NCI-H2227 (cell line): ENCODE results near the gene DLGAP1.
"Not testable (repeated sequence)": the region's sequence is repeated elsewhere in the genome, so short reads cannot be mapped to it uniquely, and the experiment has no call there.

Experiments used
- DNase-seq: peaks from one replicate; lab custom pipeline; 2025; ENCODE audit not compliant: unreplicated experiment; lab: John Stamatoyannopoulos, UW

The DLGAP1 gene

GRCh38 chr18:3616142-3616541 lies 839.0 kb downstream of the DLGAP1 start:
- no peak for DNase-seq

- no peak for DNase-seq
Measured at GRCh38 chr18:3615374-3615985, 839.6 kb downstream of the DLGAP1 start.

GRCh38 chr18:3612315-3612714 lies 842.8 kb downstream of the DLGAP1 start:
- DNase-seq: no peak

- DNase-seq: no peak
Measured at GRCh38 chr18:3611313-3612090, 843.6 kb downstream of the DLGAP1 start.

- no peak for DNase-seq
Measured at GRCh38 chr18:3610813-3611212, 844.3 kb downstream of the DLGAP1 start.

- no peak for DNase-seq
Measured at GRCh38 chr18:3610188-3610708, 844.9 kb downstream of the DLGAP1 start.

- no peak for DNase-seq
Measured at GRCh38 chr18:3608488-3608887, 846.6 kb downstream of the DLGAP1 start.

GRCh38 chr18:3608099-3608453 lies 847.0 kb downstream of the DLGAP1 start:
- DNase-seq: not testable (repeated sequence)

GRCh38 chr18:3607309-3608098 lies 847.6 kb downstream of the DLGAP1 start:
- DNase-seq: no peak

- DNase-seq: not testable (repeated sequence)
Measured at GRCh38 chr18:3606863-3607262, 848.2 kb downstream of the DLGAP1 start.

GRCh38 chr18:3605954-3606443 lies 849.1 kb downstream of the DLGAP1 start:
- no peak for DNase-seq

GRCh38 chr18:3605486-3605952 lies 849.6 kb downstream of the DLGAP1 start:
- no peak for DNase-seq

- no peak for DNase-seq
Measured at GRCh38 chr18:3604498-3605408, 850.4 kb downstream of the DLGAP1 start.

GRCh38 chr18:3604235-3604497 lies 850.9 kb downstream of the DLGAP1 start:
- no peak for DNase-seq

GRCh38 chr18:3603421-3604234 lies 851.5 kb downstream of the DLGAP1 start:
- no peak for DNase-seq

- DNase-seq: not testable (repeated sequence)
Measured at GRCh38 chr18:3601106-3601755, 853.9 kb downstream of the DLGAP1 start.

- DNase-seq: no peak
Measured at GRCh38 chr18:3599861-3600260, 855.2 kb downstream of the DLGAP1 start.

GRCh38 chr18:3599195-3599594 lies 855.9 kb downstream of the DLGAP1 start:
- no peak for DNase-seq

- no peak for DNase-seq
Measured at GRCh38 chr18:3598581-3598980, 856.5 kb downstream of the DLGAP1 start.
